ENCODE measurements around the gene CDHR2. TPM values are rescaled to one million over a fixed set of nuclear protein-coding genes. Genes with fewer than 3 reads are reported as not detected.

CDHR2 gene
- total and polyA plus RNA-seq, 2 donors (not counting 3 experiments of a cell fraction or from before 2014, with no cell fraction given), result not detected

- Histone ChIP-seq H2AFZ (ENCODE audit: low read depth, low read length) (no peak overlapping the region), H3K9ac (replicated peaks; ENCODE audit: extremely low read depth, insufficient read depth, low read length) (no peak overlapping the region), H3K79me2 (ENCODE audit: control insufficient read depth, insufficient read depth, low read length) (no peaks in the 10 kb centered on the region), H3K36me3 (ENCODE audit: control insufficient read depth in 2 of 2, extremely low read depth in 1 of 2, insufficient read depth in 2 of 2, low read length in 2 of 2) (no peaks in the 10 kb centered on the region), H3K9me3 (replicated peaks; ENCODE audit: control insufficient read depth, insufficient read depth, low read length) (no peaks in the 10 kb centered on the region), H3K27ac (ENCODE audit: insufficient read depth, low read depth, low read length) (no peak overlapping the region), H3K4me3 (replicated peaks in 1 of 3; ENCODE audit: insufficient read depth in 1 of 3, low read depth in 1 of 3, low read length in 3 of 3) (no peak overlapping the region), H4K20me1 (replicated peaks; ENCODE audit: control insufficient read depth, extremely low read depth, insufficient read depth, low read length) (no peaks in the 10 kb centered on the region), H3K27me3 (ENCODE audit: control insufficient read depth in 2 of 2, insufficient read depth in 2 of 2, low read length in 2 of 2) (peaks cover 0 to 2% of the 10 kb centered on the region in 2 experiments), H3K9me1 (replicated peaks; ENCODE audit: control insufficient read depth, extremely low read depth, insufficient read depth, low read length) (no peaks in the 10 kb centered on the region), H3K4me1 (ENCODE audit: control insufficient read depth, extremely low read depth, insufficient read depth, low read length) (no peaks in the 10 kb centered on the region), H3K4me2 (ENCODE audit: insufficient read depth, low read length) (no peak overlapping the region)
- BruUV-seq (replicated peaks), result no TSS peak
- intact Hi-C loops (cut with micrococcal nuclease), result no loop called here
- CTCF ChIA-PET, result interaction anchor here (1.0 kb wide), 1 partner anchor 11 kb away, joined by 3 read pairs; no protein-coding TSS in a partner anchor
- no peak for FAIRE-seq
- dilution Hi-C loops (cut with MboI; ENCODE audit: extremely low pct_ligation_motif_present, low sequenced_read_pairs), result no loop called here
- POLR2A ChIA-PET, result no interaction called here
- TF ChIP-seq MYC (IDR thresholded peaks at IDR 0.05; ENCODE audit: low read depth, low read length), result no peak
- DNase-seq (ENCODE audit: low read depth, low spot score), result no peak
Measured at GRCh38 chr5:176561259-176561658, 12.1 kb downstream of the CDHR2 start.

- H4K20me1 ChIP-seq (replicated peaks; ENCODE audit: control insufficient read depth, extremely low read depth, insufficient read depth, low read length), result no peaks in the 10 kb centered on the region
- no peak overlapping the region for H3K4me2 ChIP-seq (ENCODE audit: insufficient read depth, low read length)
- no peak overlapping the region for H2AFZ ChIP-seq (ENCODE audit: low read depth, low read length)
- CTCF ChIA-PET, result interaction anchor here (1.0 to 2.2 kb wide), 2 partner anchors 10 to 11 kb away, joined by 3 to 7 read pairs; no protein-coding TSS in a partner anchor
- H3K27ac ChIP-seq (ENCODE audit: insufficient read depth, low read depth, low read length), result no peak overlapping the region
- no peaks in the 10 kb centered on the region for H3K4me1 ChIP-seq (ENCODE audit: control insufficient read depth, extremely low read depth, insufficient read depth, low read length)
- no peak for DNase-seq (ENCODE audit: low read depth, low spot score)
- no peaks in the 10 kb centered on the region for H3K9me3 ChIP-seq (replicated peaks; ENCODE audit: control insufficient read depth, insufficient read depth, low read length)
- H3K4me3 ChIP-seq (replicated peaks in 1 of 3; ENCODE audit: insufficient read depth in 1 of 3, low read depth in 1 of 3, low read length in 3 of 3), result no peak overlapping the region
- intact Hi-C loops (cut with micrococcal nuclease) (no loop called here), dilution Hi-C loops (cut with MboI; ENCODE audit: extremely low pct_ligation_motif_present, low sequenced_read_pairs) (no loop called here)
- no peak overlapping the region for H3K9ac ChIP-seq (replicated peaks; ENCODE audit: extremely low read depth, insufficient read depth, low read length)
- TF ChIP-seq, protein P1, sequence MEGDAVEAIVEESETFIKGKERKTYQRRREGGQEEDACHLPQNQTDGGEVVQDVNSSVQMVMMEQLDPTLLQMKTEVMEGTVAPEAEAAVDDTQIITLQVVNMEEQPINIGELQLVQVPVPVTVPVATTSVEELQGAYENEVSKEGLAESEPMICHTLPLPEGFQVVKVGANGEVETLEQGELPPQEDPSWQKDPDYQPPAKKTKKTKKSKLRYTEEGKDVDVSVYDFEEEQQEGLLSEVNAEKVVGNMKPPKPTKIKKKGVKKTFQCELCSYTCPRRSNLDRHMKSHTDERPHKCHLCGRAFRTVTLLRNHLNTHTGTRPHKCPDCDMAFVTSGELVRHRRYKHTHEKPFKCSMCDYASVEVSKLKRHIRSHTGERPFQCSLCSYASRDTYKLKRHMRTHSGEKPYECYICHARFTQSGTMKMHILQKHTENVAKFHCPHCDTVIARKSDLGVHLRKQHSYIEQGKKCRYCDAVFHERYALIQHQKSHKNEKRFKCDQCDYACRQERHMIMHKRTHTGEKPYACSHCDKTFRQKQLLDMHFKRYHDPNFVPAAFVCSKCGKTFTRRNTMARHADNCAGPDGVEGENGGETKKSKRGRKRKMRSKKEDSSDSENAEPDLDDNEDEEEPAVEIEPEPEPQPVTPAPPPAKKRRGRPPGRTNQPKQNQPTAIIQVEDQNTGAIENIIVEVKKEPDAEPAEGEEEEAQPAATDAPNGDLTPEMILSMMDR (IDR thresholded peaks at IDR 0.05; ENCODE audit: extremely low read depth in 1 of 2, insufficient read depth in 1 of 2, low read depth in 1 of 2, low read length in 2 of 2), result no peak
- TF ChIP-seq FOS (IDR thresholded peaks at IDR 0.05; ENCODE audit: borderline replicate concordance, insufficient read depth, low read length) (no peak), GATA2 (IDR thresholded peaks at IDR 0.05; ENCODE audit: insufficient read depth, insufficient read length, low read depth, low read length) (no peak), EZH2 (IDR thresholded peaks at IDR 0.05; ENCODE audit: borderline replicate concordance, low read depth, low read length, severe bottlenecking) (no peak), POLR2AphosphoS5 (IDR thresholded peaks at IDR 0.05; ENCODE audit: insufficient read depth, low read depth, low read length) (no peak), MYC (IDR thresholded peaks at IDR 0.05; ENCODE audit: low read depth, low read length) (no peak), JUN (IDR thresholded peaks at IDR 0.05; ENCODE audit: borderline replicate concordance, insufficient read depth, insufficient read length, low read depth) (no peak), POLR2A (IDR thresholded peaks at IDR 0.05; ENCODE audit: low read depth, low read length) (no peak)
- TF ChIP-seq, protein P2, sequence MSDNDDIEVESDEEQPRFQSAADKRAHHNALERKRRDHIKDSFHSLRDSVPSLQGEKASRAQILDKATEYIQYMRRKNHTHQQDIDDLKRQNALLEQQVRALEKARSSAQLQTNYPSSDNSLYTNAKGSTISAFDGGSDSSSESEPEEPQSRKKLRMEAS (IDR thresholded peaks at IDR 0.05; ENCODE audit: insufficient read depth, insufficient read length), result no peak
- H3K9me1 ChIP-seq (replicated peaks; ENCODE audit: control insufficient read depth, extremely low read depth, insufficient read depth, low read length), result no peaks in the 10 kb centered on the region
- BruUV-seq (replicated peaks), result no TSS peak
- POLR2A ChIA-PET, result no interaction called here
- FAIRE-seq, result no peak
- no peaks in the 10 kb centered on the region for H3K79me2 ChIP-seq (ENCODE audit: control insufficient read depth, insufficient read depth, low read length)
- H3K36me3 ChIP-seq (ENCODE audit: control insufficient read depth in 2 of 2, extremely low read depth in 1 of 2, insufficient read depth in 2 of 2, low read length in 2 of 2), result no peaks in the 10 kb centered on the region
- peaks cover 0 to 2% of the 10 kb centered on the region in 2 experiments for H3K27me3 ChIP-seq (ENCODE audit: control insufficient read depth in 2 of 2, insufficient read depth in 2 of 2, low read length in 2 of 2)
Measured at GRCh38 chr5:176562189-176562588, 13.0 kb downstream of the CDHR2 start.

Data from endothelial cell of umbilical vein (primary cell).